NB4 (cell line): ENCODE data around the gene DPH3.
A peak's percentile ranks its signal among the peaks of the same experiment; 100 is the strongest.

Experiments used
- DNase-seq: peaks from one replicate; pipeline ENCODE4 v3.0.0; 2010; ENCODE audit warnings: low read depth
- H3K4me3 ChIP-seq: one replicate; pipeline ENCODE4 v1.5.1; 2011; ENCODE audit warnings: mild to moderate bottlenecking, low read depth, low read length, moderate library complexity
- MYC ChIP-seq: IDR thresholded peaks from 2 replicates; pipeline ENCODE4 v1.6.1; 2011; ENCODE audit warnings: low read depth, low read length
- POLR2A ChIP-seq: IDR thresholded peaks from 2 replicates; pipeline ENCODE4 v1.6.1; 2011; ENCODE audit warnings: mild to moderate bottlenecking; ENCODE audit not compliant: insufficient read length; ENCODE audit errors: extremely low read depth
- TF ChIP-seq, protein P1 (sequence below): IDR thresholded peaks from 2 replicates; pipeline ENCODE4 v1.6.1; 2011; ENCODE audit warnings: low read depth, low read length
- TF ChIP-seq, protein P2 (sequence below): IDR thresholded peaks from one replicate; pipeline ENCODE4 v1.5.1; 2012; ENCODE audit warnings: low read depth, low read length

Gene DPH3

DNA sequence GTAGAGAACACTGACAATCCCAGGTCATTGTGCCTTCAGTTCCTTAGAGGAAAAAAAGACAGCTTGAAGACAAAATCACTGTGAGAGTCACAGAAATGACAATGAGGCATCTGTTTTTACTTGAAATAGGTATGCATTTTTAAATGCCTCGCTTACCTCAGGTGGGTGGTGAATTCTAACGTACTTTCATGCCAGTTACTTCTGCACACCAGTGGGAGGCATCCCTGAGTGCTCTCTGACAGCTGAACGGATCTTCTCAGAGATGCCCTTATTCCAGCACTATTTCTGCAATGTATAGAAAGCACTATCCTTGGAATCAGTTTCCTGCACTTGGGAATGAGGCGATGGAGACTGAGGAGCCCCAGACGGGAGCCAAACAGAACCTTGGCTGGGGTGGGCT, 16.2 kb downstream of the DPH3 start:
- DNase-seq = no peak
- H3K4me3 ChIP-seq = no peak overlapping the region
- TF ChIP-seq, protein P1, sequence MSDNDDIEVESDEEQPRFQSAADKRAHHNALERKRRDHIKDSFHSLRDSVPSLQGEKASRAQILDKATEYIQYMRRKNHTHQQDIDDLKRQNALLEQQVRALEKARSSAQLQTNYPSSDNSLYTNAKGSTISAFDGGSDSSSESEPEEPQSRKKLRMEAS = no peak
- TF ChIP-seq, protein P2, sequence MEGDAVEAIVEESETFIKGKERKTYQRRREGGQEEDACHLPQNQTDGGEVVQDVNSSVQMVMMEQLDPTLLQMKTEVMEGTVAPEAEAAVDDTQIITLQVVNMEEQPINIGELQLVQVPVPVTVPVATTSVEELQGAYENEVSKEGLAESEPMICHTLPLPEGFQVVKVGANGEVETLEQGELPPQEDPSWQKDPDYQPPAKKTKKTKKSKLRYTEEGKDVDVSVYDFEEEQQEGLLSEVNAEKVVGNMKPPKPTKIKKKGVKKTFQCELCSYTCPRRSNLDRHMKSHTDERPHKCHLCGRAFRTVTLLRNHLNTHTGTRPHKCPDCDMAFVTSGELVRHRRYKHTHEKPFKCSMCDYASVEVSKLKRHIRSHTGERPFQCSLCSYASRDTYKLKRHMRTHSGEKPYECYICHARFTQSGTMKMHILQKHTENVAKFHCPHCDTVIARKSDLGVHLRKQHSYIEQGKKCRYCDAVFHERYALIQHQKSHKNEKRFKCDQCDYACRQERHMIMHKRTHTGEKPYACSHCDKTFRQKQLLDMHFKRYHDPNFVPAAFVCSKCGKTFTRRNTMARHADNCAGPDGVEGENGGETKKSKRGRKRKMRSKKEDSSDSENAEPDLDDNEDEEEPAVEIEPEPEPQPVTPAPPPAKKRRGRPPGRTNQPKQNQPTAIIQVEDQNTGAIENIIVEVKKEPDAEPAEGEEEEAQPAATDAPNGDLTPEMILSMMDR = no peak
- TF ChIP-seq POLR2A (no peak), MYC (no peak)

DNA sequence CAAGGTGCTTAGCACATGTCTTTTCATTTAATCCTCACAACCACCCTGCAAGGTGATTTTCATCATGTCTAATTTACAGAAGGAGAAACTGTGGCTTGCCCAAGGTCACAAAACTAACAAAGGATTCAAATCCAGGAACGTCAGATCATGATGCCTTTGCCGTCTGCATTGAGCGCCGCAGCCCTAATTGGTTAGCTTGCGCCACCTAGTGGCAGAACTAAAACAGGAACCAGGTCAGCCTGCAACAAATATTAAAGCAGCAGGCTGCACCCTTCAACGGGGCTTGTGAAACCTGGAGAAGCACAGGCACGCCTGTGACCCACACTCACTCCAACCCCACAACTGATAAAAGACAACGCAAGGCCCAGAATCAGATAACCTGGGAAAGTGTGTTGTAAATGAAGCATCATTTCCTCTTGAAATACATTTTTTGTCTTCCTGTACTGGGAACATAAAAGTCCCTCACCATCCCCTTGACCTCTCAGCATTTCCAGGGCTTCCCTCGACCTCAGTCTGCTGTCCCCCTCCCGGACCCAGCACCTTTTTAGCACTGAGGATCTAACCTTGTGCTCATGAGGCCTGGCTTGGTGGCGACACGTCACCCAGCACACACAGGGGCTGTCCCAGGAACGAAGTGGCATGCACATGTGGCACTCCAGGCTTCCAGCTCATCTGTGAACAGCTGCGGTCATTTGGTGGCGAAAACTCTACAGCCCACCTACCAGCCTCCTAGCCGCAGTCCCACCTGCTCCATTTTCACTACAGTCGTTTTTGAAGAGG, 17.3 kb downstream of the DPH3 start:
- H3K4me3 ChIP-seq = no peak overlapping the region

DNA sequence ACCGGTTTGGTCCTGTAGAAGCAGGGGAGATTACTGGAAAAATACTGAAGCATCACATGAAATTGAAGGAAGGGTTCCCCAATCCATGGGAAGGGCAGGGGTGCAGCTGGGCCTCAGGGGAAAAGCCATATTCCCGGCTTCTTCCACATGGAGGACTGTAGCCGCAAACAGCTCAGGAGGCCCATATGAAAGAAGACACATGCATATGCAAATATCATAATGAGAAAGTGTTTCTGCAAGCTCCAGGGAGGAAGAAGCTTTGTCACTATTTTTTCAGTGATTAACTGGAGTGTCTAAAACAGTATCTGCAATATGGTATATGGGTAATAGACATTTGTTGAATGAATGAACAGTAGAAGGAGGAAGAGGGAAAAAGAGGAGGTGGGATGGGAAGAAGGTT, 19.1 kb downstream of the DPH3 start:
- no peak overlapping the region for H3K4me3 ChIP-seq
- DNase-seq = no peak
- TF ChIP-seq, protein P1 = no peak
- no peak for TF ChIP-seq MYC
- TF ChIP-seq POLR2A = no peak
- TF ChIP-seq, protein P2 = no peak

More for the DNA sequence above, 17.3 kb downstream of the DPH3 start:
- peak; percentile 83 for DNase-seq
- TF ChIP-seq MYC (peak; percentile 72), POLR2A (no peak)
- TF ChIP-seq, protein P2 = peak; percentile 73
- TF ChIP-seq, protein P1 = peak; percentile 55; the same call in 1 of the 2 replicates

DNA sequence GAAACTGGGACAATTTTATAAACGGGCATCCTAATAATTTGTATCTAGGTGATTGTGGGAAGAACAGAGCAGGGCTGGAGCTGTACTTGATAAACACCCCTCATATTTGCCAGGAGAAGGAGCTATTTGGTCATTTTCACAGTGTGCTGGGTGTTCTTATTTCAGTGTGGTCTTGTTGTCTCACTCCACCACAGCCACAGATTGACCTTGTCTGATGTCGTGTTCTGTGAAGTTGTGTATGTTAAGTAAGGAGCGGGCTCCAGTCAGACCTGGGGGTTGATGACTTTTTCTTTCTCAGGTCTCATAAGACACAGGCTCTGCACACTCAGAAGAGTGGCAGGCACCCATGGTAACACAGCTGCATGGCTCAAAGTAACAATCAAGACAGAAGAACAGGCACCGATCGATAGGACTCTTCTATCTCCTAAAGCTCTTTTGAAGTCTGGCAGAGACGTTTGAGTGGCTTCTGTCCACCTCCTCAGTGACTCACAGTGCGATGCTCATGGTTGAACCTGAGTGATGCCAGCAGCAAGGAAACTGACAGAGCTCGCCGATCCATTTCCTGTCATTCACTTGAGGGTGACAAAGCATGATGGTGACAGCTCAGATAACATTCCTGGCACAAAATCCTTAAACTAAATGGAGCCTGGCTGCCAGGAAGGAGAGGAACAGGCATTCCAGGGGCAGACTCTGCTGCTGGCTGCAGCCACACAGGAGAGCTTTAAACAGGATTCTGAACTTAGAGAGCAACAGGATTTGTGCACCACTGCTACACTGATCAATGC, 20.8 kb downstream of the DPH3 start:
- H3K4me3 ChIP-seq = no peak overlapping the region
- TF ChIP-seq MYC = no peak
- TF ChIP-seq, protein P1 = no peak
- no peak for TF ChIP-seq POLR2A
- TF ChIP-seq, protein P2 = no peak
- no peak for DNase-seq

DNA sequence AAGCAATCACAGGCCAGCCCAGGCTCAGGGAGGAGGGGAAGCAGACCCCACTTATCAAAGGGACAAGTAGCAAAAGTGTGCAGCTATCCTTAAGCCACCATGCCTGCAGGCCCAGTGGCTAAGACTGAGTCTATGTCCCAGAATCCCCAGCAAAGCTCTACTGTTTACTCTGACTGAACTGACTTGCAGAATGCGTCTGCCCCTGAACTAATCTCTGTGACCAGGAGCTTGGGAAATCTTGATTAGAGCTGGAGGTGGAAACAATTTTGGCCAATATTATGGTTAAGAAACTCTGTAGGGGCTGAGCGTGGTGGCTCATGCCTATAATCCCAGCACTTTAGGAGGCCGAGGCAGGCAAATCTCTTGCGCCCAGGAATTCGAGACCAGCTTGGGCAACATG, 22.6 kb downstream of the DPH3 start:
- DNase-seq = no peak
- TF ChIP-seq POLR2A (no peak), MYC (no peak)
- TF ChIP-seq, protein P2 = no peak
- TF ChIP-seq, protein P1 = no peak
- H3K4me3 ChIP-seq = no peak overlapping the region
